ENCODE measurements around the gene INPP5E.

INPP5E gene

GRCh38 chr9:136395020-136395340 lies 44.7 kb downstream of the INPP5E start:
- Histone ChIP-seq H3K18ac (ENCODE audit: low read length) (no peak overlapping the region), H2BK5ac (ENCODE audit: low read depth, low read length, poor library complexity) (no peak overlapping the region), H3K4me3 (ENCODE audit: low read depth, low read length) (no peak overlapping the region), H3K79me2 (ENCODE audit: control insufficient read depth, insufficient read depth, low read length, poor library complexity) (peaks cover 9% of the 10 kb centered on the region), H4K91ac (ENCODE audit: low read depth, low read length) (no peak overlapping the region), H2BK120ac (ENCODE audit: insufficient read depth, low read length, poor library complexity) (no peak overlapping the region), H3K4me2 (ENCODE audit: low read length) (no peak overlapping the region), H3K9me3 (ENCODE audit: insufficient read depth, low read depth, low read length) (no peaks in the 10 kb centered on the region), H2BK12ac (ENCODE audit: low read length) (no peak overlapping the region), H3K36me3 (ENCODE audit: control insufficient read depth in 1 of 2, insufficient read depth in 2 of 2, low read length in 2 of 2) (peaks cover 69% of the 10 kb centered on the region in 2 experiments), H4K12ac (ENCODE audit: low read depth, low read length) (no peak overlapping the region), H3K27ac (ENCODE audit: low read depth, low read length) (no peak overlapping the region), H3K4ac (ENCODE audit: low read depth, low read length) (no peak overlapping the region), H3K9ac (ENCODE audit: low read length) (no peak overlapping the region), H3K14ac (ENCODE audit: low read length) (no peak overlapping the region), H3K27me3 (ENCODE audit: insufficient read depth, low read length) (no peaks in the 10 kb centered on the region), H2AFZ (ENCODE audit: insufficient read depth, low read length, poor library complexity) (no peak overlapping the region), H3K23ac (ENCODE audit: low read length) (no peak overlapping the region), H2AK5ac (ENCODE audit: low read length) (no peak overlapping the region), H4K8ac (ENCODE audit: low read depth, low read length) (no peak overlapping the region), H3K79me1 (ENCODE audit: low read length) (peaks cover 3% of the 10 kb centered on the region), H3K4me1 (ENCODE audit: control insufficient read depth in 1 of 2, insufficient read depth in 2 of 2, low read length in 2 of 2) (peaks cover 0 to 11% of the 10 kb centered on the region in 2 experiments)
- WGBS (ENCODE audit: extremely low coverage, insufficient coverage, insufficient read length): no CpG with 5 or more reads among the region's 13 CpGs
- no peak for DNase-seq

DNA sequence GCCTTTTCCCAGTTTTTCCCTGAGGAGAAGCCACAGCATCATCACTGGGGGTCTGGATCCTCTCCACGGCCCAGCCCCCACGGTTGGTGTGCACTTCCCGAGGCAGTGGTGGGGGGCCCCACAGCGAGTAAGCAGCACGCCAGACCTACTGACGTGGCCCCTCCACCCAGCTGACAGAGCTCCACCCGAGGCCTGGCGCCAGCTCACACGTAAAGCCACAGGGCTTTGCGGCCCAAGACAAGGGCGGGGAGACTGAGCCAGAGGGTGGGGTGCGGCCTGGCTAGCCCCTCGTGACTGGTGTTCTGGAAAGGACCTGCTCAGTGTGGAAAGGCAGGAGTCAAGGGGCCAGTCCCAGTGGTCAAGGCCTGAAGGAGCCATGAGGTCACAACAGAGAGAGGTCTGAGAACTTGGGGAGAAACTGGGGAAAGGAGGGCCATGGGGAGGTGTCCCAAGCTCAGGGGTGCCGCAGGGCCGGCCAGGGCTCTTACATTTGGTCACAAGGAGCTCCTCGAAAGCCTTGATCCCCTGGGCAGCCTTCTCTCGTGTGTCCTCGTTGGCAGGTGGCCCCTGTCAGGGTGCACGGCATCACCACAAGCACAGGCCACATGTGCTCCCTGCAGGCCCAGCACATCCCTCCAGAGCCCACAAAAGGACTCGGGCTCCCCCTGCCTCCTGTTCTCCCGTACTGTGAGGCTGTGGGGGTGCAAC lies 45.2 kb downstream of the INPP5E start:
- Histone ChIP-seq H3K23ac (ENCODE audit: low read length) (no peak overlapping the region), H3K27me3 (ENCODE audit: insufficient read depth, low read length) (no peaks in the 10 kb centered on the region), H3K36me3 (ENCODE audit: control insufficient read depth in 1 of 2, insufficient read depth in 2 of 2, low read length in 2 of 2) (peaks cover 73% of the 10 kb centered on the region in 2 experiments), H3K18ac (ENCODE audit: low read length) (no peak overlapping the region), H4K8ac (ENCODE audit: low read depth, low read length) (no peak overlapping the region), H3K27ac (ENCODE audit: low read depth, low read length) (no peak overlapping the region), H3K79me1 (ENCODE audit: low read length) (no peaks in the 10 kb centered on the region), H2BK5ac (ENCODE audit: low read depth, low read length, poor library complexity) (no peak overlapping the region), H2BK12ac (ENCODE audit: low read length) (no peak overlapping the region), H3K14ac (ENCODE audit: low read length) (no peak overlapping the region), H3K79me2 (ENCODE audit: control insufficient read depth, insufficient read depth, low read length, poor library complexity) (peaks cover 4% of the 10 kb centered on the region), H2AFZ (ENCODE audit: insufficient read depth, low read length, poor library complexity) (no peak overlapping the region), H4K12ac (ENCODE audit: low read depth, low read length) (no peak overlapping the region), H3K9ac (ENCODE audit: low read length) (no peak overlapping the region), H4K91ac (ENCODE audit: low read depth, low read length) (no peak overlapping the region), H3K4me1 (ENCODE audit: control insufficient read depth in 1 of 2, insufficient read depth in 2 of 2, low read length in 2 of 2) (peaks cover 0 to 11% of the 10 kb centered on the region in 2 experiments), H2AK5ac (ENCODE audit: low read length) (no peak overlapping the region), H2BK120ac (ENCODE audit: insufficient read depth, low read length, poor library complexity) (no peak overlapping the region), H3K4me2 (ENCODE audit: low read length) (no peak overlapping the region), H3K4ac (ENCODE audit: low read depth, low read length) (no peak overlapping the region), H3K4me3 (ENCODE audit: low read depth, low read length) (no peak overlapping the region), H3K9me3 (ENCODE audit: insufficient read depth, low read depth, low read length) (no peaks in the 10 kb centered on the region)
- WGBS (ENCODE audit: extremely low coverage, insufficient coverage, insufficient read length): no CpG with 5 or more reads among the region's 21 CpGs
- no peak for DNase-seq

- Histone ChIP-seq H3K18ac (ENCODE audit: low read length) (no peak overlapping the region), H4K8ac (ENCODE audit: low read depth, low read length) (no peak overlapping the region), H3K27me3 (ENCODE audit: insufficient read depth, low read length) (no peaks in the 10 kb centered on the region), H3K4me1 (ENCODE audit: control insufficient read depth in 1 of 2, insufficient read depth in 2 of 2, low read length in 2 of 2) (peaks cover 0 to 2% of the 10 kb centered on the region in 2 experiments), H3K36me3 (ENCODE audit: control insufficient read depth in 1 of 2, insufficient read depth in 2 of 2, low read length in 2 of 2) (peaks cover 79 to 80% of the 10 kb centered on the region in 2 experiments), H3K4me2 (ENCODE audit: low read length) (no peak overlapping the region), H2BK5ac (ENCODE audit: low read depth, low read length, poor library complexity) (no peak overlapping the region), H3K9me3 (ENCODE audit: insufficient read depth, low read depth, low read length) (no peaks in the 10 kb centered on the region), H2BK12ac (ENCODE audit: low read length) (no peak overlapping the region), H3K4me3 (ENCODE audit: low read depth, low read length) (no peak overlapping the region), H2AK5ac (ENCODE audit: low read length) (no peak overlapping the region), H4K91ac (ENCODE audit: low read depth, low read length) (no peak overlapping the region), H2AFZ (ENCODE audit: insufficient read depth, low read length, poor library complexity) (no peak overlapping the region), H3K14ac (ENCODE audit: low read length) (no peak overlapping the region), H3K23ac (ENCODE audit: low read length) (no peak overlapping the region), H2BK120ac (ENCODE audit: insufficient read depth, low read length, poor library complexity) (no peak overlapping the region), H3K79me1 (ENCODE audit: low read length) (no peaks in the 10 kb centered on the region), H3K4ac (ENCODE audit: low read depth, low read length) (no peak overlapping the region), H3K27ac (ENCODE audit: low read depth, low read length) (no peak overlapping the region), H4K12ac (ENCODE audit: low read depth, low read length) (no peak overlapping the region), H3K9ac (ENCODE audit: low read length) (no peak overlapping the region), H3K79me2 (ENCODE audit: control insufficient read depth, insufficient read depth, low read length, poor library complexity) (no peaks in the 10 kb centered on the region)
- WGBS (ENCODE audit: extremely low coverage, insufficient coverage, insufficient read length): no CpG with 5 or more reads among the region's 17 CpGs
- no peak for DNase-seq
Measured at GRCh38 chr9:136393531-136393930, 46.1 kb downstream of the INPP5E start.

GRCh38 chr9:136392538-136393449 lies 46.9 kb downstream of the INPP5E start:
- no peak for DNase-seq
- Histone ChIP-seq H2BK120ac (ENCODE audit: insufficient read depth, low read length, poor library complexity) (no peak overlapping the region), H2BK5ac (ENCODE audit: low read depth, low read length, poor library complexity) (no peak overlapping the region), H3K79me1 (ENCODE audit: low read length) (no peaks in the 10 kb centered on the region), H2AFZ (ENCODE audit: insufficient read depth, low read length, poor library complexity) (no peak overlapping the region), H2BK12ac (ENCODE audit: low read length) (no peak overlapping the region), H4K12ac (ENCODE audit: low read depth, low read length) (no peak overlapping the region), H4K91ac (ENCODE audit: low read depth, low read length) (no peak overlapping the region), H3K18ac (ENCODE audit: low read length) (no peak overlapping the region), H3K4ac (ENCODE audit: low read depth, low read length) (no peak overlapping the region), H3K14ac (ENCODE audit: low read length) (no peak overlapping the region), H3K9me3 (ENCODE audit: insufficient read depth, low read depth, low read length) (no peaks in the 10 kb centered on the region), H3K36me3 (ENCODE audit: control insufficient read depth in 1 of 2, insufficient read depth in 2 of 2, low read length in 2 of 2) (peaks cover 78 to 84% of the 10 kb centered on the region in 2 experiments), H3K4me1 (ENCODE audit: control insufficient read depth in 1 of 2, insufficient read depth in 2 of 2, low read length in 2 of 2) (no peaks in the 10 kb centered on the region), H3K4me3 (ENCODE audit: low read depth, low read length) (no peak overlapping the region), H3K79me2 (ENCODE audit: control insufficient read depth, insufficient read depth, low read length, poor library complexity) (no peaks in the 10 kb centered on the region), H3K27me3 (ENCODE audit: insufficient read depth, low read length) (no peaks in the 10 kb centered on the region), H3K23ac (ENCODE audit: low read length) (no peak overlapping the region), H3K27ac (ENCODE audit: low read depth, low read length) (no peak overlapping the region), H4K8ac (ENCODE audit: low read depth, low read length) (no peak overlapping the region), H3K4me2 (ENCODE audit: low read length) (no peak overlapping the region), H2AK5ac (ENCODE audit: low read length) (no peak overlapping the region), H3K9ac (ENCODE audit: low read length) (no peak overlapping the region)
- WGBS (ENCODE audit: extremely low coverage, insufficient coverage, insufficient read length): no CpG with 5 or more reads among the region's 21 CpGs
